ENCODE data around the gene SLC45A3.
A peak's percentile ranks its signal among the peaks of the same experiment; 100 is the strongest.
"Not testable (repeated sequence)": the region's sequence is repeated elsewhere in the genome, so short reads cannot be mapped to it uniquely, and the experiment has no call there.

SLC45A3 gene

GRCh38 chr1:205667909-205668643 lies 12.2 kb downstream of the SLC45A3 start:
- DNase-seq, result no peak

GRCh38 chr1:205666372-205667166 lies 13.7 kb downstream of the SLC45A3 start:
- no peak for DNase-seq

- DNase-seq, result peak; percentile 51
Observed at GRCh38 chr1:205665201-205666045, 14.9 kb downstream of the SLC45A3 start.

- DNase-seq, result no peak
Observed at GRCh38 chr1:205664399-205665017, 15.8 kb downstream of the SLC45A3 start.

GRCh38 chr1:205663286-205663936 lies 16.9 kb downstream of the SLC45A3 start:
- no peak for DNase-seq

- no peak for DNase-seq
Observed at GRCh38 chr1:205662791-205663190, 17.5 kb downstream of the SLC45A3 start.

- no peak for DNase-seq
Observed at GRCh38 chr1:205662135-205662738, 18.1 kb downstream of the SLC45A3 start.

GRCh38 chr1:205661429-205662134 lies 18.7 kb downstream of the SLC45A3 start:
- no peak for DNase-seq

GRCh38 chr1:205660361-205660760 lies 19.9 kb downstream of the SLC45A3 start:
- DNase-seq, result no peak

GRCh38 chr1:205658943-205659581 lies 21.2 kb downstream of the SLC45A3 start:
- no peak for DNase-seq

- no peak for DNase-seq
Observed at GRCh38 chr1:205656236-205656635, 24.1 kb downstream of the SLC45A3 start.

GRCh38 chr1:205652984-205653383 lies 27.3 kb downstream of the SLC45A3 start:
- DNase-seq, result no peak

- DNase-seq, result no peak
Observed at GRCh38 chr1:205650241-205650640, 30.1 kb downstream of the SLC45A3 start.

GRCh38 chr1:205645519-205645918 lies 34.8 kb downstream of the SLC45A3 start:
- no peak for DNase-seq

- no peak for DNase-seq
Observed at GRCh38 chr1:205642679-205643307, 37.5 kb downstream of the SLC45A3 start.

GRCh38 chr1:205639567-205639966 lies 40.7 kb downstream of the SLC45A3 start:
- no peak for DNase-seq

- DNase-seq, result no peak
Observed at GRCh38 chr1:205637854-205638468, 42.3 kb downstream of the SLC45A3 start.

GRCh38 chr1:205636732-205637131 lies 43.6 kb downstream of the SLC45A3 start:
- DNase-seq, result no peak

GRCh38 chr1:205636138-205636530 lies 44.2 kb downstream of the SLC45A3 start:
- not testable (repeated sequence) for DNase-seq

All from GF-D8 (cell line).